HG03575 (cell line): Measurements from ENCODE around the gene AK9.

Experiments used
- ATAC-seq: cut with Tn5 transposase; IDR thresholded peaks from one replicate; pipeline ENCODE4 v1.9.1; 2021; ENCODE audit not compliant: unreplicated experiment, insufficient number of reproducible peaks, low FRiP score; ENCODE audit errors: extremely low read depth

Gene AK9

GRCh38 chr6:109453594-109454495 is 237.2 kb downstream of the AK9 start:
- no peak for ATAC-seq

- no peak for ATAC-seq
Observed at GRCh38 chr6:109453156-109453555, 237.8 kb downstream of the AK9 start.

GRCh38 chr6:109452181-109452580 is 238.8 kb downstream of the AK9 start:
- no peak for ATAC-seq

- no peak for ATAC-seq
Observed at GRCh38 chr6:109451376-109451775, 239.6 kb downstream of the AK9 start.

GRCh38 chr6:109450801-109451200 is 240.2 kb downstream of the AK9 start:
- ATAC-seq = no peak

GRCh38 chr6:109449795-109450673 is 241.0 kb downstream of the AK9 start:
- no peak for ATAC-seq

GRCh38 chr6:109449064-109449794 is 241.8 kb downstream of the AK9 start:
- no peak for ATAC-seq

- no peak for ATAC-seq
Observed at GRCh38 chr6:109448615-109449014, 242.4 kb downstream of the AK9 start.

- ATAC-seq = no peak
Observed at GRCh38 chr6:109447878-109448555, 243.0 kb downstream of the AK9 start.

GRCh38 chr6:109447087-109447486 is 243.9 kb downstream of the AK9 start:
- no peak for ATAC-seq

- no peak for ATAC-seq
Observed at GRCh38 chr6:109446541-109446940, 244.5 kb downstream of the AK9 start.

GRCh38 chr6:109446072-109446471 is 244.9 kb downstream of the AK9 start:
- ATAC-seq = no peak

GRCh38 chr6:109445382-109445781 is 245.6 kb downstream of the AK9 start:
- ATAC-seq = no peak

- no peak for ATAC-seq
Observed at GRCh38 chr6:109443425-109443950, 247.5 kb downstream of the AK9 start.
